Ishikawa (cell line): Measurements from ENCODE around the gene KCNQ5.

ENCODE experiments used
- CEBPB ChIP-seq: IDR thresholded peaks from 2 replicates; pipeline ENCODE4 v1.6.1; 2012
- CREB1 ChIP-seq: IDR thresholded peaks from 2 replicates; pipeline ENCODE4 v1.6.1; 2012; ENCODE audit warnings: low read depth
- EGR1 ChIP-seq: IDR thresholded peaks from 2 replicates; pipeline ENCODE4 v1.6.1; 2012
- EP300 ChIP-seq: IDR thresholded peaks from 2 replicates; pipeline ENCODE4 v1.6.1; 2012; ENCODE audit warnings: borderline replicate concordance
- FOXM1 ChIP-seq: IDR thresholded peaks from 2 replicates; pipeline ENCODE4 v1.6.1; 2012; ENCODE audit warnings: low read depth, borderline replicate concordance
- MAX ChIP-seq: IDR thresholded peaks from 2 replicates; pipeline ENCODE4 v1.6.1; 2012
- NFIC ChIP-seq: IDR thresholded peaks from 2 replicates; pipeline ENCODE4 v1.6.1; 2012
- RAD21 ChIP-seq: IDR thresholded peaks from 2 replicates; pipeline ENCODE4 v1.6.1; 2012; ENCODE audit warnings: low read depth
- TAF1 ChIP-seq: IDR thresholded peaks from 2 replicates; pipeline ENCODE4 v1.6.1; 2012; ENCODE audit warnings: low read depth, mild to moderate bottlenecking
- TCF12 ChIP-seq: IDR thresholded peaks from 2 replicates; pipeline ENCODE4 v1.6.1; 2012; ENCODE audit warnings: low read depth
- TEAD4 ChIP-seq: IDR thresholded peaks from 2 replicates; pipeline ENCODE4 v1.6.1; 2012
- YY1 ChIP-seq: IDR thresholded peaks from 2 replicates; pipeline ENCODE4 v1.6.1; 2012; ENCODE audit warnings: low read depth
- ZBTB7A ChIP-seq: IDR thresholded peaks from 2 replicates; pipeline ENCODE4 v1.6.1; 2012; ENCODE audit warnings: low read depth
- TF ChIP-seq, protein P1 (sequence below): IDR thresholded peaks from 2 replicates; pipeline ENCODE4 v1.6.1; 2012
- TF ChIP-seq, protein P2 (sequence below): IDR thresholded peaks from 2 replicates; pipeline ENCODE4 v1.6.1; 2012; ENCODE audit warnings: low read depth, mild to moderate bottlenecking

KCNQ5 gene

GRCh38 chr6:72789145-72789544 is 167.3 kb downstream of the KCNQ5 start:
- no peak for TF ChIP-seq TCF12
- TF ChIP-seq TAF1, result no peak
- no peak for TF ChIP-seq YY1
- TF ChIP-seq NFIC, result no peak
- TF ChIP-seq TEAD4, result no peak
- no peak for TF ChIP-seq CEBPB
- no peak for TF ChIP-seq MAX
- TF ChIP-seq ZBTB7A, result no peak
- no peak for TF ChIP-seq FOXM1
- no peak for TF ChIP-seq EP300
- no peak for TF ChIP-seq CREB1
- no peak for TF ChIP-seq EGR1
- TF ChIP-seq RAD21, result no peak
- TF ChIP-seq, protein P1, sequence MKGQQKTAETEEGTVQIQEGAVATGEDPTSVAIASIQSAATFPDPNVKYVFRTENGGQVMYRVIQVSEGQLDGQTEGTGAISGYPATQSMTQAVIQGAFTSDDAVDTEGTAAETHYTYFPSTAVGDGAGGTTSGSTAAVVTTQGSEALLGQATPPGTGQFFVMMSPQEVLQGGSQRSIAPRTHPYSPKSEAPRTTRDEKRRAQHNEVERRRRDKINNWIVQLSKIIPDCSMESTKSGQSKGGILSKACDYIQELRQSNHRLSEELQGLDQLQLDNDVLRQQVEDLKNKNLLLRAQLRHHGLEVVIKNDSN, result no peak
- TF ChIP-seq, protein P2, sequence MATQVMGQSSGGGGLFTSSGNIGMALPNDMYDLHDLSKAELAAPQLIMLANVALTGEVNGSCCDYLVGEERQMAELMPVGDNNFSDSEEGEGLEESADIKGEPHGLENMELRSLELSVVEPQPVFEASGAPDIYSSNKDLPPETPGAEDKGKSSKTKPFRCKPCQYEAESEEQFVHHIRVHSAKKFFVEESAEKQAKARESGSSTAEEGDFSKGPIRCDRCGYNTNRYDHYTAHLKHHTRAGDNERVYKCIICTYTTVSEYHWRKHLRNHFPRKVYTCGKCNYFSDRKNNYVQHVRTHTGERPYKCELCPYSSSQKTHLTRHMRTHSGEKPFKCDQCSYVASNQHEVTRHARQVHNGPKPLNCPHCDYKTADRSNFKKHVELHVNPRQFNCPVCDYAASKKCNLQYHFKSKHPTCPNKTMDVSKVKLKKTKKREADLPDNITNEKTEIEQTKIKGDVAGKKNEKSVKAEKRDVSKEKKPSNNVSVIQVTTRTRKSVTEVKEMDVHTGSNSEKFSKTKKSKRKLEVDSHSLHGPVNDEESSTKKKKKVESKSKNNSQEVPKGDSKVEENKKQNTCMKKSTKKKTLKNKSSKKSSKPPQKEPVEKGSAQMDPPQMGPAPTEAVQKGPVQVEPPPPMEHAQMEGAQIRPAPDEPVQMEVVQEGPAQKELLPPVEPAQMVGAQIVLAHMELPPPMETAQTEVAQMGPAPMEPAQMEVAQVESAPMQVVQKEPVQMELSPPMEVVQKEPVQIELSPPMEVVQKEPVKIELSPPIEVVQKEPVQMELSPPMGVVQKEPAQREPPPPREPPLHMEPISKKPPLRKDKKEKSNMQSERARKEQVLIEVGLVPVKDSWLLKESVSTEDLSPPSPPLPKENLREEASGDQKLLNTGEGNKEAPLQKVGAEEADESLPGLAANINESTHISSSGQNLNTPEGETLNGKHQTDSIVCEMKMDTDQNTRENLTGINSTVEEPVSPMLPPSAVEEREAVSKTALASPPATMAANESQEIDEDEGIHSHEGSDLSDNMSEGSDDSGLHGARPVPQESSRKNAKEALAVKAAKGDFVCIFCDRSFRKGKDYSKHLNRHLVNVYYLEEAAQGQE, result no peak

- TF ChIP-seq YY1 (no peak), FOXM1 (no peak), NFIC (no peak), CEBPB (no peak), TAF1 (no peak), CREB1 (no peak), EGR1 (no peak), ZBTB7A (no peak), RAD21 (no peak), TCF12 (no peak)
- TF ChIP-seq, protein P2, result no peak
- TF ChIP-seq, protein P1, result no peak
These were observed 170.8 kb downstream of the KCNQ5 start for GRCh38 chr6:72792692-72793091.

DNA sequence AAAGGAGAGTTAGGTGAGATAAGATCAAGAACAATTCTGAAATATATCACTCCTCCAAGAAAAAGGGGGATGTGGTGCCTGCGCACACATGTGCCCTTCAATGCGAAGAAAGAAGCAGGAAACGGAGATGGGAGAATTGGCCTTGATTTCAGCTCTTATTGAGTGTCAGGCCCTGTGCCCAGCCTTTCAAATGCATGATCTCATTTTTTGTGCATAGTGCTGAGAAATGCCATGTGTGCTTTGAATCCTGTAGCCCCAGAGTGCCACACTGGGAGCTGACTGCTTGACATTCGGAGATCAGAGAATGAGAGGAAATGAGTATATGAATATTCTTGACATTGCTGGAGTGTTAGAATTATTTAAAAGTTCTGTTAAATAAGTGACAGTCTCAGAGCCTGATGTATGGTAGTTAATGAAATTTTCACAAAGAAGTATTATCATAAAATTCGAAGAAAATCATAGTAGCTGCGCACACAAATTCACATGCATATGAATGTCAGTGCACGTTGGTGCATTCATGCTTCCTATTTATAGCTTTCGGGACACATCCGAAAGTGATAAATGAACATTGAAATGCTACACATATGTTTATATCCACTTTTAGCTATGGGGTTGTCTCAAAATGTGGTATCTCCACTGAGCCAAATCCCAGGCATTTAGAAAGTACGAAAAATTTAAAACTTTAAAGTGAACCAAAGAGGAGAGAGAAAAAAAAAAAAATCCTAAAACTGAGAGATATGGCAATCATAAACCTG is 172.0 kb downstream of the KCNQ5 start:
- TF ChIP-seq TEAD4, result no peak
- no peak for TF ChIP-seq ZBTB7A
- TF ChIP-seq MAX, result no peak
- TF ChIP-seq YY1, result no peak
- TF ChIP-seq, protein P2, result no peak
- no peak for TF ChIP-seq RAD21
- TF ChIP-seq TCF12, result no peak

DNA sequence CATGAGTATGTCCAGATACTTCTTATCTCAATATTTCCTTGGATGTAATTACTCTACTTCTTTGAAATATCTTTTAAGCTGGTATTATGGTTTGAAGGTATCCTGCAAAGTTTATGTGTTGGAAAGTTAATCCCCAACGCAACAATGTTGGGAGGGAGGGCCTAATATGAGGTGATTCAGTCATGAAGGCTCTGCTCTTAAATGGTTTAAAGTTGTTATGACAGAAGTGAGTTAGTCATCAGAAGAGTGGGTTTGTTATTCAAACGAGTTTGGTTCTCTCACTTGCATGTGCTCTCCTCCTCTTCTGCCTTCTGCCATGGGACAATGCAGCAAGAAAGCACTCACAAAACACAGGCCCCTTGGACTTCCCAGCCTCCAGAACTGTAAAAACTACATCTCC is 176.3 kb downstream of the KCNQ5 start:
- TF ChIP-seq FOXM1, result no peak
- TF ChIP-seq EP300, result no peak
- TF ChIP-seq, protein P1, result no peak
- no peak for TF ChIP-seq TAF1
- TF ChIP-seq, protein P2, result no peak
- no peak for TF ChIP-seq CEBPB
- no peak for TF ChIP-seq TEAD4
- TF ChIP-seq EGR1, result no peak
- no peak for TF ChIP-seq RAD21
- TF ChIP-seq TCF12, result no peak
- no peak for TF ChIP-seq ZBTB7A
- TF ChIP-seq YY1, result no peak
- no peak for TF ChIP-seq NFIC
- no peak for TF ChIP-seq CREB1
